ENCODE results near the gene RLBP1. TPM values are rescaled to one million over a fixed set of nuclear protein-coding genes. Genes with fewer than 3 reads are reported as not detected.

The RLBP1 gene
- total and polyA plus RNA-seq, 2 of the 13 experiments (the other 11 are each of a cell fraction or from before 2014, with no cell fraction given), result 0.07 TPM; not detected in 1

DNA sequence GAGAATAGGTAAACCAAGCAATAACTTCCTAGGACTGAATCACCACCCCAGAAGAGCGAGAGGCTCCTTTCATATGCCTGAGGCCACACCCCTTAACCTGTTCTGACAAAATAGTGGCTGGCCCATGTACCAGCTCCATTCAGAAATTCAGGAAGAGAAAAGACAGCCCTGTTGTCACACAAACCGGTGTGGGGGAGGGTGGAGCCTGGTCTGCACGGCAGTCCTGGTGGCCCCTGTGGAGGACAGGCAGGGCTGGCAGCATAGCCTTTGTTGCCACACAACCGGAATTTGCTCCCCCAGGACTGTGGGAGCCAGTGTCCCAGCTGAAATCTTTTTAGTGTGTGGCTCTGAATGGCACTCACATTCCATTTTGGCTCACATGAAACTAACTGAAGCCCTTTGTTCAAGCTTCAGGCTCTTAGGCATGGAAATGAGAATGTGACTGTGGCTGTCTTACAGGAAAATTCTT is 23.8 kb downstream of the RLBP1 start (continued):
- TF ChIP-seq, protein P1, sequence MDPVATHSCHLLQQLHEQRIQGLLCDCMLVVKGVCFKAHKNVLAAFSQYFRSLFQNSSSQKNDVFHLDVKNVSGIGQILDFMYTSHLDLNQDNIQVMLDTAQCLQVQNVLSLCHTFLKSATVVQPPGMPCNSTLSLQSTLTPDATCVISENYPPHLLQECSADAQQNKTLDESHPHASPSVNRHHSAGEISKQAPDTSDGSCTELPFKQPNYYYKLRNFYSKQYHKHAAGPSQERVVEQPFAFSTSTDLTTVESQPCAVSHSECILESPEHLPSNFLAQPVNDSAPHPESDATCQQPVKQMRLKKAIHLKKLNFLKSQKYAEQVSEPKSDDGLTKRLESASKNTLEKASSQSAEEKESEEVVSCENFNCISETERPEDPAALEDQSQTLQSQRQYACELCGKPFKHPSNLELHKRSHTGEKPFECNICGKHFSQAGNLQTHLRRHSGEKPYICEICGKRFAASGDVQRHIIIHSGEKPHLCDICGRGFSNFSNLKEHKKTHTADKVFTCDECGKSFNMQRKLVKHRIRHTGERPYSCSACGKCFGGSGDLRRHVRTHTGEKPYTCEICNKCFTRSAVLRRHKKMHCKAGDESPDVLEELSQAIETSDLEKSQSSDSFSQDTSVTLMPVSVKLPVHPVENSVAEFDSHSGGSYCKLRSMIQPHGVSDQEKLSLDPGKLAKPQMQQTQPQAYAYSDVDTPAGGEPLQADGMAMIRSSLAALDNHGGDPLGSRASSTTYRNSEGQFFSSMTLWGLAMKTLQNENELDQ (CRISPR knock-in tag; IDR thresholded peaks at IDR 0.05; ENCODE audit: borderline replicate concordance), result no peak
- TF ChIP-seq ZFP36L2 (CRISPR knock-in tag; IDR thresholded peaks at IDR 0.05), result no peak
- TF ChIP-seq ZC3H4 (CRISPR knock-in tag; IDR thresholded peaks at IDR 0.05; ENCODE audit: borderline replicate concordance), result no peak
- TF ChIP-seq RBM39 (IDR thresholded peaks at IDR 0.05; ENCODE audit: low read depth, low read length, poor library complexity, severe bottlenecking), result no peak
- TF ChIP-seq TBX2 (CRISPR knock-in tag; IDR thresholded peaks at IDR 0.05; ENCODE audit: borderline replicate concordance), result no peak
- TF ChIP-seq THYN1 (CRISPR knock-in tag; IDR thresholded peaks at IDR 0.05; ENCODE audit: borderline replicate concordance, low read depth), result no peak
- TF ChIP-seq RFX1 (IDR thresholded peaks at IDR 0.05), result no peak
- TF ChIP-seq ZNF275 (CRISPR knock-in tag; IDR thresholded peaks at IDR 0.05; ENCODE audit: borderline replicate concordance), result no peak
- no peak for TF ChIP-seq EED (CRISPR knock-in tag; IDR thresholded peaks at IDR 0.05)
- TF ChIP-seq, protein P2, sequence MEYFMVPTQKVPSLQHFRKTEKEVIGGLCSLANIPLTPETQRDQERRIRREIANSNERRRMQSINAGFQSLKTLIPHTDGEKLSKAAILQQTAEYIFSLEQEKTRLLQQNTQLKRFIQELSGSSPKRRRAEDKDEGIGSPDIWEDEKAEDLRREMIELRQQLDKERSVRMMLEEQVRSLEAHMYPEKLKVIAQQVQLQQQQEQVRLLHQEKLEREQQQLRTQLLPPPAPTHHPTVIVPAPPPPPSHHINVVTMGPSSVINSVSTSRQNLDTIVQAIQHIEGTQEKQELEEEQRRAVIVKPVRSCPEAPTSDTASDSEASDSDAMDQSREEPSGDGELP (IDR thresholded peaks at IDR 0.05; ENCODE audit: borderline replicate concordance, low read depth), result peak; percentile 47; the same call in 1 of the 2 replicates
- peak; percentile 32; the same call in 1 of the 2 replicates for TF ChIP-seq HNF4A (CRISPR knock-in tag; IDR thresholded peaks at IDR 0.05)
- no peak for TF ChIP-seq ZNF562 (CRISPR knock-in tag; IDR thresholded peaks at IDR 0.05; ENCODE audit: borderline replicate concordance)
- TF ChIP-seq FIP1L1 (IDR thresholded peaks at IDR 0.05; ENCODE audit: borderline replicate concordance, insufficient read depth, low read depth, low read length), result no peak
- no peak for TF ChIP-seq SOX13 (IDR thresholded peaks at IDR 0.05)
- TF ChIP-seq SOX13 (CRISPR knock-in tag; conservative IDR thresholded peaks at IDR 0.05 in 1 of 2, IDR thresholded peaks at IDR 0.05 in 1 of 2), result peak in 1 of 2 experiments; percentile 61; a peak in 1 of 4 replicates
- no peak for TF ChIP-seq ZNF354B (CRISPR knock-in tag; IDR thresholded peaks at IDR 0.05)
- no peak for TF ChIP-seq ATF4 (CRISPR knock-in tag; IDR thresholded peaks at IDR 0.05)
- TF ChIP-seq MTA1 (CRISPR knock-in tag; IDR thresholded peaks at IDR 0.05; ENCODE audit: borderline replicate concordance), result no peak
- TF ChIP-seq ZNF414 (CRISPR knock-in tag; IDR thresholded peaks at IDR 0.05), result no peak
- TF ChIP-seq EP300 (IDR thresholded peaks at IDR 0.05; ENCODE audit: low read depth in 2 of 2, low read length in 2 of 2), result 0 out of 4 replicates have a peak, but pooled peaks of 1 of the 2 experiments have one; percentile 7
- no peak for TF ChIP-seq EP300 (CRISPR knock-in tag; IDR thresholded peaks at IDR 0.05; ENCODE audit: borderline replicate concordance)
- TF ChIP-seq, protein P3, sequence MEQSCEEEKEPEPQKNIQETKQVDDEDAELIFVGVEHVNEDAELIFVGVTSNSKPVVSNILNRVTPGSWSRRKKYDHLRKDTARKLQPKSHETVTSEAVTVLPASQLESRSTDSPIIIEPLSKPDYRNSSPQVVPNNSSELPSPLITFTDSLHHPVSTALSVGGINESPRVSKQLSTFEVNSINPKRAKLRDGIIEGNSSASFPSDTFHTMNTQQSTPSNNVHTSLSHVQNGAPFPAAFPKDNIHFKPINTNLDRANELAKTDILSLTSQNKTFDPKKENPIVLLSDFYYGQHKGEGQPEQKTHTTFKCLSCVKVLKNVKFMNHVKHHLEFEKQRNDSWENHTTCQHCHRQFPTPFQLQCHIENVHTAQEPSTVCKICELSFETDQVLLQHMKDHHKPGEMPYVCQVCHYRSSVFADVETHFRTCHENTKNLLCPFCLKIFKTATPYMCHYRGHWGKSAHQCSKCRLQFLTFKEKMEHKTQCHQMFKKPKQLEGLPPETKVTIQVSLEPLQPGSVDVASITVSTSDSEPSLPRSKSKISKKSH (CRISPR knock-in tag; IDR thresholded peaks at IDR 0.05; ENCODE audit: borderline replicate concordance), result no peak

Measured in HepG2 (cell line).